Measurements from ENCODE around the gene PRKAG3. TPM values are rescaled to one million over a fixed set of nuclear protein-coding genes. Genes with fewer than 3 reads are reported as not detected.

The PRKAG3 gene
- total and polyA plus RNA-seq, 8 donors, result not detected

DNA sequence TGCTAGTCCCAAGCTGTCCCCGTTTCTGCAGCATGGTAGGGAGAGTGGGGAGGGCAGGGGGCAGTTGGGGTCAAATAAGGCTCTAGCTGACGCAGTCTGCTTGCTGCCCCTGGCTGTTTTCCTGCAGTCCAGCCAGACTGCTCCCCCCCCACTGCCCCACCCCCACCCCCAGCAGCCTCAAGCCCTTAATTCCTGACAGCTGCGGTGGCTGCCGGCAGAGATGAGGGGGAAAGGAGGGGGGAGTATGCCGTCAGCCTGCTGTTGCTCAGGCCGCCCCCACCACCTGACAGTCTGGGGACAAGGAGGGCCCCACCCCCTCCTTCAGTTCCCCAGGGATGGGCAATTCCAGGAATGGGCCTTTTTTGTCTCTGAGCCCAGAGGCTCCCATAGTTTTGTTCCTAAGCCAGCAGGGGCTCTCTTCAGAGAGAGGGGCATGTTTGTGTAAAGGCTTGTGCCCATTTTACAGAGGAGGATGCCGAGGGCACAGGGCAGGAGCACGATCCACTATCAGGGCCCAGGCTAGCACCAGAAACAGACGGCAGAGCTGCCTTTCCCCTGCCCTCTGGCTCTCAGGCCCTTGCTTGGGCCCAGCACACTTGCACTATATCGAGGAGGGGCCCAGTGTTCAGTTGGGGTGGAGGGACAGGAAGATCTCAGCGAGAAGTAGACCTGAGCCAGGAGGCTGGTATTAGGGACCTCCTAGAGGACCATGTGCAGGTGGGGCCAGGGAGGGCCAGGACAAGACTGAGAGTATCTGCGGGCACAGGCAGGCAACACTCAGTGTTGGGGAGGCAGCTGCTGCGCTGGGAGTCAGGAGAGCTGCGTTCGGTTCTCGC lies 47.5 kb upstream of the PRKAG3 start:
- Histone ChIP-seq H3K4me1 (peaks cover 17 to 39% (median 37%) of the 10 kb centered on the region in 4 donors), H3K36me3 (no peaks in the 10 kb centered on the region), H3K9me3 (no peaks in the 10 kb centered on the region), H3K4me3 (peak overlapping the region in 1 of 4 donors; percentile 49), H3K27me3 (peaks cover 19 to 100% (median 64%) of the 10 kb centered on the region in 3 donors), H3K27ac (no peak overlapping the region)
- 37 to 42% (median 39%) methylated on average over 15 to 16 of the region's 16 CpGs for WGBS, 5 donors
- intact Hi-C loops (cut with DNase I; ENCODE audit: low total_unique reads), result no loop called here
- TF ChIP-seq, protein P1, sequence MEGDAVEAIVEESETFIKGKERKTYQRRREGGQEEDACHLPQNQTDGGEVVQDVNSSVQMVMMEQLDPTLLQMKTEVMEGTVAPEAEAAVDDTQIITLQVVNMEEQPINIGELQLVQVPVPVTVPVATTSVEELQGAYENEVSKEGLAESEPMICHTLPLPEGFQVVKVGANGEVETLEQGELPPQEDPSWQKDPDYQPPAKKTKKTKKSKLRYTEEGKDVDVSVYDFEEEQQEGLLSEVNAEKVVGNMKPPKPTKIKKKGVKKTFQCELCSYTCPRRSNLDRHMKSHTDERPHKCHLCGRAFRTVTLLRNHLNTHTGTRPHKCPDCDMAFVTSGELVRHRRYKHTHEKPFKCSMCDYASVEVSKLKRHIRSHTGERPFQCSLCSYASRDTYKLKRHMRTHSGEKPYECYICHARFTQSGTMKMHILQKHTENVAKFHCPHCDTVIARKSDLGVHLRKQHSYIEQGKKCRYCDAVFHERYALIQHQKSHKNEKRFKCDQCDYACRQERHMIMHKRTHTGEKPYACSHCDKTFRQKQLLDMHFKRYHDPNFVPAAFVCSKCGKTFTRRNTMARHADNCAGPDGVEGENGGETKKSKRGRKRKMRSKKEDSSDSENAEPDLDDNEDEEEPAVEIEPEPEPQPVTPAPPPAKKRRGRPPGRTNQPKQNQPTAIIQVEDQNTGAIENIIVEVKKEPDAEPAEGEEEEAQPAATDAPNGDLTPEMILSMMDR (IDR thresholded peaks at IDR 0.05), result no peak
- TF ChIP-seq POLR2A (IDR thresholded peaks at IDR 0.05) (no peak), EP300 (IDR thresholded peaks at IDR 0.05) (no peak), POLR2AphosphoS5 (IDR thresholded peaks at IDR 0.05) (no peak)
- peak in 1 of 2 donors; percentile 41 for DNase-seq

DNA sequence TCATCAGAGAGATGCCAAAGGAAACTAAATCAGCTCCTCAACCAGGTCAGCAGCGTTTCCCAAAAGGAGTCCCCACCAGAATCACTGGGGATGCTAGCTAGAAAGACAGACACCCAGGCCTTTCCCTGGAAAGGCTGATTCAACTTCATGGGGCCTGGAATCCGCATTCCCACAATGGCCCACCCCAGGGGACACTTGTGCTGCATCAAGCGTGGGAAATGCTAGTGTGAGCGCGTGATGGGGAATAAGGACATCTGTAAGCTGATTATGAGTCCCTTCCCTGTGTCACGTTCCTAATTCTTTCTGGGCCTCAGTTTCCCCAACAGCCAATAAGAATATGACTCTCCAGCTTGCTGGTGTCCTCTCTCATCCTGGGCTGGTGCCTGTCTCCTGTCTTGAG lies 46.9 kb upstream of the PRKAG3 start:
- TF ChIP-seq EP300 (IDR thresholded peaks at IDR 0.05), result no peak
- no peak for TF ChIP-seq POLR2AphosphoS5 (IDR thresholded peaks at IDR 0.05)
- TF ChIP-seq POLR2A (IDR thresholded peaks at IDR 0.05), result no peak
- TF ChIP-seq, protein P1 (IDR thresholded peaks at IDR 0.05), result no peak
- Histone ChIP-seq H3K27me3 (peaks cover 25 to 100% (median 65%) of the 10 kb centered on the region in 3 donors), H3K4me3 (no peak overlapping the region), H3K4me1 (peaks cover 18 to 37% (median 34%) of the 10 kb centered on the region in 4 donors), H3K9me3 (no peaks in the 10 kb centered on the region), H3K27ac (no peak overlapping the region), H3K36me3 (no peaks in the 10 kb centered on the region)
- 56 to 79% (median 70%) methylated on average over 6 of the region's 6 CpGs for WGBS, 5 donors
- no peak for DNase-seq
- intact Hi-C loops (cut with DNase I; ENCODE audit: low total_unique reads), result no loop called here

DNA sequence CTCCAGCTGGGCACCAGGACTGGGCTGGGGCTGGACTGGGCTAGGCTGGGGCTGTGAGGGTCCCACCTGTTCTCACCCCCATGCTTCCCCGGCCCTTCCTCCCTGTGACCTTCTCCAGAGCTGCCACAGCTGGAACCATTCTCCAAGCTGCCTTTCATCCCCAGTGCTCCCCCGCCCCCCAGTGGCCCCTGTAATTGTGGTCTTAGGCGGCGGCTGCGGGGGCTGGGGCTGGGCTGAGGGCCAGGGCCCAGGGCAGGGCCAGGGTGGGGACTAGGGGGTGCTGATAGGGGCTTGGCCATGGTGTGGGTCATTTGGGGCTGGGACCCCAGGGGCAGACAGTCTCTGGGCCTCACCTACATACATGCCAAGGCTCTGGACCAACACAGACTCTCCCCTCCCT lies 46.3 kb upstream of the PRKAG3 start:
- peak in 1 of 2 donors; percentile 16 for DNase-seq
- Histone ChIP-seq H3K4me3 (no peak overlapping the region), H3K9me3 (no peaks in the 10 kb centered on the region), H3K36me3 (no peaks in the 10 kb centered on the region), H3K27ac (no peak overlapping the region), H3K4me1 (peaks cover 16 to 37% (median 34%) of the 10 kb centered on the region in 4 donors), H3K27me3 (peaks cover 30 to 100% (median 69%) of the 10 kb centered on the region in 3 donors)
- TF ChIP-seq POLR2AphosphoS5 (IDR thresholded peaks at IDR 0.05), result no peak
- TF ChIP-seq, protein P1 (IDR thresholded peaks at IDR 0.05), result no peak
- 12 to 44% (median 30%) methylated on average over 4 to 5 of the region's 5 CpGs for WGBS, 5 donors
- intact Hi-C loops (cut with DNase I; ENCODE audit: low total_unique reads), result no loop called here

DNA sequence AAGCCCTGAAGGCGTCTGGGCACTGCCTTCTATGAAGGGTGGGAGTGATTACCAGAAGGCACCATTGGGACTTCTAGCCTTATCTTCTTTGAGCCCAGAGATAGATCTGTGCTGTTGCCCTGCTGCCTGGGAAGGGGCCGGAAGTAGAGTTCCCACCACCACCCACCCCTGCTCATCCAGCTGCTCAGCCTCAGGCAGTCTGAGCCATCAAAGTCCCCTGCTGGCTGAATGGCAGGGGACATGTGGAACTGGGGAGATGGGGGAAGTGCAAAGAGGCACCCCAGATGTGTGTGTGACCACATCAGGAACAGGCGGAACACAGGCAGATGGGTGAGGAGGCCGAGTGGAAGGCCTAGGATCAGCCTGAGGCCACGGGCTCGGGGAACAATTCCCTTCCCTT lies 45.7 kb upstream of the PRKAG3 start:
- DNase-seq, result no peak
- peaks cover 15 to 39% (median 34%) of the 10 kb centered on the region in 4 donors for H3K4me1 ChIP-seq
- intact Hi-C loops (cut with DNase I; ENCODE audit: low total_unique reads), result no loop called here
- TF ChIP-seq POLR2AphosphoS5 (IDR thresholded peaks at IDR 0.05), result no peak
- TF ChIP-seq, protein P1 (IDR thresholded peaks at IDR 0.05), result no peak
- no peak for TF ChIP-seq EP300 (IDR thresholded peaks at IDR 0.05)
- no peak for TF ChIP-seq POLR2A (IDR thresholded peaks at IDR 0.05)
- H3K27ac ChIP-seq, result no peak overlapping the region
- H3K4me3 ChIP-seq, result no peak overlapping the region
- WGBS, 5 donors, result 68 to 79% (median 78%) methylated on average over 6 of the region's 6 CpGs
- no peaks in the 10 kb centered on the region for H3K9me3 ChIP-seq
- peaks cover 33 to 100% (median 70%) of the 10 kb centered on the region in 3 donors for H3K27me3 ChIP-seq
- H3K36me3 ChIP-seq, result no peaks in the 10 kb centered on the region
